ENCODE results near the gene ANGPTL7. TPM values are rescaled to one million over a fixed set of nuclear protein-coding genes. Genes with fewer than 3 reads are reported as not detected.

Gene ANGPTL7
- total RNA-seq, 1 experiment from 2014 or later: not detected

DNA sequence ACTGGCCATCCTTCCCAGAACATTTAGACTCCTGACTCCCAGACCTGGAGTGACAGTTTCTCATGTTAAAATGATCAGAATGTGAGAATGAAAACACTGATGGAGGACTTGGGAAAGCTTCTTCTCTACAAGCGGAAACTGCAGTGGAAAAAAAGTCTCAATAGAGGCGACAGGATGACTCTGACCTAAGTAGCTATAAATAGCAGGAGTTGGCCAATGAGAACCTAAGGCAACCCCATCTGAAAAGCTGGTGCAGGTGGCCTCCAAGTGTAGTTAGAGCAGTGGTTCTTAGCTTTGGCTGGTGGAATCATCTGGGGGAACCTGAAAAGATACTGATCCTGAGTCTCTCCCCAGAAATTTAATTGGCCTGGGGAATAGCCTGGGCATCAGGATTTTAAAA is 45.2 kb upstream of the ANGPTL7 start:
- no TSS peak for BruUV-seq (replicated peaks)
- TF ChIP-seq, protein P1, sequence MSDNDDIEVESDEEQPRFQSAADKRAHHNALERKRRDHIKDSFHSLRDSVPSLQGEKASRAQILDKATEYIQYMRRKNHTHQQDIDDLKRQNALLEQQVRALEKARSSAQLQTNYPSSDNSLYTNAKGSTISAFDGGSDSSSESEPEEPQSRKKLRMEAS (IDR thresholded peaks at IDR 0.05): no peak
- TF ChIP-seq FOSL1 (IDR thresholded peaks at IDR 0.05; ENCODE audit: low read depth) (no peak), POLR2AphosphoS5 (IDR thresholded peaks at IDR 0.05; ENCODE audit: low read depth, low read length) (no peak), YY1 (IDR thresholded peaks at IDR 0.05; ENCODE audit: extremely low read depth, insufficient replicate concordance, low read depth, low read length) (no peak)
- POLR2A ChIA-PET: no interaction called here

DNA sequence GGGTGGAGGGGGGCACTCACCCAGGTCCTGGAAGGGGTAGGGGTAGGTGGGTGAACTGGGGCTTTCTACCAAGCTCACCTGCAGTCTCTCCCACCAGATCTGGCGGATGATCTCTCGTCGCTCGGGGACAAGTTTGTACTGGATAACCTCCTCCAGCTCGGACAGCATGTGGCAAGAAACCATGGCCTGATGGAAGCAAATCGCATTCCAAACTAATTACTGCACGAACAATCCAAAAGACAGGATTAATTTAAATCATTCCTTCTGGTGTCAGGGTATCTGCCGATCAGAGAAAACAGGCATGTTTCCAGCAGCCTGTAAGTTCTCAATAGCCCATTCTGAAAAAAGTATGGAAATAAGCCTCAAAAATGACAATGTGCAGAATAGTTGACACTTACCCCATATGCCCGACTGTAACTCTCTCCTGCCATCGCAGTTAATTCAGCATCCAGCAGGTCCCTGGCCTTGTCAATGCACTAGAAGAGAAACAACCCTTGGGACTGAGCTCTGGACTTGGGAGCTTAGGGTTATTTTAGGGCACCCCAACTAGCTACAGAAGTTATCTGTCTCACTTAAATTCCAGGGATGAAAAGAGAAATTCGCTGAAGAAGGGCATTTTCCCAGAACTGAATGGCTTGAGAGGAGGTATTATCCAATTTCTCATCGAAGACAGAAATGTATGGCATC is 44.4 kb upstream of the ANGPTL7 start:
- ATAC-seq: no peak
- H3K4me2 ChIP-seq (ENCODE audit: low read length): no peak overlapping the region
- no peak for TF ChIP-seq CEBPB (IDR thresholded peaks at IDR 0.05; ENCODE audit: low read depth)
- POLR2A ChIA-PET: no interaction called here
- no peak overlapping the region for H3K27ac ChIP-seq (ENCODE audit: low read depth, low read length)
- CTCF ChIA-PET: no interaction called here
- H3K27me3 ChIP-seq (ENCODE audit: insufficient read depth, low read length): no peaks in the 10 kb centered on the region
- RAD21 ChIA-PET (ENCODE audit: low non-redundant PET in 1 of 2, low total read pairs in 2 of 2, uncharacterized antibody in 2 of 2, unreplicated experiment in 2 of 2): no interaction called here
- H2AFZ ChIP-seq (ENCODE audit: low read depth, low read length, poor library complexity, severe bottlenecking): no peak overlapping the region
- H3K9ac ChIP-seq (ENCODE audit: low read length): no peak overlapping the region
- no peak overlapping the region for H3K4me3 ChIP-seq (replicated peaks in 1 of 2; ENCODE audit: low read depth in 1 of 2, low read length in 2 of 2)
- H3K79me2 ChIP-seq (ENCODE audit: insufficient read depth, low read length): no peaks in the 10 kb centered on the region
- H3K9me2 ChIP-seq (ENCODE audit: insufficient read depth): no peaks in the 10 kb centered on the region
- H4K20me1 ChIP-seq (ENCODE audit: insufficient read depth): no peaks in the 10 kb centered on the region
- H3K36me3 ChIP-seq (ENCODE audit: control insufficient read depth in 1 of 2, insufficient read depth in 2 of 2, low read length in 2 of 2): peaks cover 12 to 26% of the 10 kb centered on the region in 2 experiments; a peak in 3 of 4 replicates
- intact Hi-C loops (cut with micrococcal nuclease): no loop called here
- H3K4me1 ChIP-seq (ENCODE audit: control insufficient read depth in 1 of 2, insufficient read depth in 2 of 2, low read length in 2 of 2): no peaks in the 10 kb centered on the region
- H3K9me3 ChIP-seq (ENCODE audit: control insufficient read depth in 1 of 2, insufficient read depth in 1 of 2, low read depth in 1 of 2, low read length in 2 of 2): no peaks in the 10 kb centered on the region
- no TSS peak for BruUV-seq (replicated peaks)
- DNase-seq (ENCODE audit: low read depth, low spot score): no peak

More for the DNA sequence above, 45.2 kb upstream of the ANGPTL7 start:
- Histone ChIP-seq H3K9ac (ENCODE audit: low read length) (no peak overlapping the region), H3K79me2 (ENCODE audit: insufficient read depth, low read length) (no peaks in the 10 kb centered on the region), H3K36me3 (ENCODE audit: control insufficient read depth in 1 of 2, insufficient read depth in 2 of 2, low read length in 2 of 2) (peaks cover 17 to 29% of the 10 kb centered on the region in 2 experiments; a peak in 3 of 4 replicates), H3K9me3 (ENCODE audit: control insufficient read depth in 1 of 2, insufficient read depth in 1 of 2, low read depth in 1 of 2, low read length in 2 of 2) (no peaks in the 10 kb centered on the region), H3K27ac (ENCODE audit: low read depth, low read length) (no peak overlapping the region), H2AFZ (ENCODE audit: low read depth, low read length, poor library complexity, severe bottlenecking) (no peak overlapping the region), H3K9me2 (ENCODE audit: insufficient read depth) (no peaks in the 10 kb centered on the region), H4K20me1 (ENCODE audit: insufficient read depth) (no peaks in the 10 kb centered on the region), H3K4me3 (replicated peaks in 1 of 2; ENCODE audit: low read depth in 1 of 2, low read length in 2 of 2) (no peak overlapping the region), H3K4me1 (ENCODE audit: control insufficient read depth in 1 of 2, insufficient read depth in 2 of 2, low read length in 2 of 2) (no peaks in the 10 kb centered on the region), H3K4me2 (ENCODE audit: low read length) (no peak overlapping the region), H3K27me3 (ENCODE audit: insufficient read depth, low read length) (no peaks in the 10 kb centered on the region)
- ChIA-PET CTCF (no interaction called here), RAD21 (ENCODE audit: low non-redundant PET in 1 of 2, low total read pairs in 2 of 2, uncharacterized antibody in 2 of 2, unreplicated experiment in 2 of 2) (no interaction called here)
- DNase-seq (ENCODE audit: low read depth, low spot score) (no peak), ATAC-seq (no peak)
- intact Hi-C loops (cut with micrococcal nuclease): no loop called here
